Esophagus mucosa (tissue), 1 donor: Measurements from ENCODE around the gene GTF3C5. TPM values are rescaled to one million over a fixed set of nuclear protein-coding genes. Genes with fewer than 3 reads are reported as not detected.
A peak's percentile ranks its signal among the peaks of the same experiment; 100 is the strongest.

Experiments used
- ATAC-seq: fragments of 200-7000 bp; cut with Tn5 transposase; one replicate; pipeline ENCODE4 v1.9.1; 2020
- total RNA-seq: library from RNA; stranded (reverse); gene quantifications from one replicate; pipeline ENCODE4 v1.2.4, GENCODE V29; 2023
- donor health status: DM: yes; HTN: yes; CAD: no.

Gene GTF3C5
- total RNA-seq, 1 donor from 2014 or later = 33.6 TPM

DNA sequence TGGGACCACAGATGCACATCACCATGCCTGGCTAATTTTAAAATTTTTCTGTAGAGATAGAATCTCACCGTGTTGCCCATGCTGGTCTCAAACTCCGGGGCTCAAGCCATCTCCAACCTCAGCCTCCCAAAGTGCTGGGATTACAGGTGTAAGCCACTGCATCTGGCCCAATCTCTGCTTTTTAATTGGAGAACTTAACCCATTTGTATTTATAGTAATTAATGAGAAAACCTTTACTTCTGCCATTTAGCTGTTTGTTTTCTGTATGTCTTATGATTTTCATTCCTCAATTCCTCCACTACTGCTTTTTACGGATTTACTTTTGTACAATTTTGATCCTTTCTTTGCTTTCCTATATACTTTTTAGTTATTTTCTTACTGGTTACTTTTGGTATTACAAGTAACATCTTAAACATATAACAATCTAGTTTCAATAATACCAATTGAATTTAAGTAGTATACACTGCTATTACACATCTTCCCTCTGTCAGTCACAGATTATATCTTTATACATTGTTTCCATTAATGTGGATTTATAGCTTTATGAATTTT lies 64.1 kb downstream of the GTF3C5 start:
- no peak for ATAC-seq

DNA sequence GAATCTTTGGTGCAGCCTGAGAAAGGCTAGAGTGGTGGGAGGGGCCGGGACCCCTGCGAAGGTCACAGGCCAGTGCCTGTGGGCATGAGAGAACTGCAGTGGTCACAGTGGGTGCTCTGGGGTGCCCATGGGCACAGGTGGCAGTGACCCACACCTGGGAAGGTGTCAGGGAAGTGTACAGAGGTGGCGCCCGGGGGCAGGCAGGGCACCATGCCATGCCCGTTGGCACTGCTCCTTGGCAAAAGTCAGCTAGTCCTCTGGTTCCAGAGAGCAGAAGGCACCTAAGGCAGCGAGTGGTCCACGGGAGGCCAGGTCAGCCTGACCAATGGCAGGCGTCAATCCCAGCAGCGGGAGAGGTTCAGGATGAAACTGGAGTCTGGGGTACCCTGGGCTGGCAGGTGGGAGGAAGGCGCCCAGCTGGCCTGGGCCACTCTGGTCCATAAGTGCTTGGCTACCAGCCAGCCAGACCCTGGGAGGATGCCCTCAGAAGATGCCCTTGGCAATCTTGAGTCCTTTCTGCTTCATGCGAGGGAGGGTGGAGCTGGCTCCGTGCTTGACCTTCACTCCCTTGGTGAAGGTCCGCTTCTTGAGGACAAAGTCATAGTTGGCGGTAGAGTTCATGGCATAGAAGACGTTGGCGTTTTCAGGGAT lies 67.4 kb downstream of the GTF3C5 start:
- peak; percentile 4 for ATAC-seq

DNA sequence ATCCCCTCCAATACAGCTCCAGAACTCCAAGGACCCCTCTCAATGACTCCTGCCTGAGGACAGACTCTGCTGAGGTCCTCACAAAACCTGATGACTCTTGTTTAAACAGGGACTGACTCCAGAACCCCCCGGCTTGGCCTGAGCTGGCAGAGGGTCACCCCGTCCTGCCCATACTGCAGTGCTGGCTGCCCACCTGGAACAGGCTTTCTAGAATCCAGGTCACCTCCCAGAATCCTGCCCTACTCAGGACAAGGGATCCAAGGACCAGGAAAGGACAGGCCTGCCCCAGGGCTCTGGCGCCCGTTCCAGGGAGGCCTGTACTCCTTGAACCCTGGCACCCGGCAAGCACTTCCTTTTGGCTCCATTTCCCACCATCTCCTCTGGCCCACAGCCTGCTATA lies 68.1 kb downstream of the GTF3C5 start:
- no peak for ATAC-seq

DNA sequence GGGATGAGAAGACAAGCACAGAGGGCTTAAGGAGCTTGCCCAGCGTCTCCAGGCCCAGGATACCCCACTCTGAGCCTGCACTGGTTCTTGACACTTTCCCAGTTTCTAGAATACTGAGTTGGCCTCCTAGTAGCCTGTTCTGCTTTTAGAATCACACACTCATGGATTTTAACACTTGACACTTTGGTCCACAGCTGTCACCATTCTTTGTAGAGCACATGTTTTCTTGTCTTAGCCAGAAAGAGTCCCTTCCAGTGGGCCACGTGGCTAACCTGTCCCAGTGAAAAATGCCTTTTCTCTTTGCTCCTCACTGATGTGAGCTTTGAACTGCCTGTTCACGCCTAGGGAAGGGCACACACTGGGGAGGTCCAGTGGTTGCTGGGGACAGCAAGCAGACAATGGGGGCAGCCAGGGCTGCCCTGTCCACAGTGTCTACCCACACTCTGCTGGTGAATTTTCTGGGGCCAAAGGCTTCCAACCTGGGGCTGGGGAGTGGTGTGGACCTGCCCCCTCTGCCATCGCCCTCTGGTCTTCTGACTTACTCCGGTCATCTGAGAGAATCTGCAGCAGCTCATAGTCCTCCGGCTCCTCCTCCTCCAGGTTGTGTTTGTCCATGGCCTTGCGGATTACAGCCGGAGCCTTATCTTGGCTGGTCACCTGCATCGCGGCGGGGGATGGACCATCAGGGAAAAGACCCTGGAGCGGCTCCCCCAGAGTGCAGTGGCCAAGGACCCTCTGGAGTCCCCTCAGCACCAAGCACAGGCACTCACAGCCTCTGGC lies 69.1 kb downstream of the GTF3C5 start:
- ATAC-seq = no peak

DNA sequence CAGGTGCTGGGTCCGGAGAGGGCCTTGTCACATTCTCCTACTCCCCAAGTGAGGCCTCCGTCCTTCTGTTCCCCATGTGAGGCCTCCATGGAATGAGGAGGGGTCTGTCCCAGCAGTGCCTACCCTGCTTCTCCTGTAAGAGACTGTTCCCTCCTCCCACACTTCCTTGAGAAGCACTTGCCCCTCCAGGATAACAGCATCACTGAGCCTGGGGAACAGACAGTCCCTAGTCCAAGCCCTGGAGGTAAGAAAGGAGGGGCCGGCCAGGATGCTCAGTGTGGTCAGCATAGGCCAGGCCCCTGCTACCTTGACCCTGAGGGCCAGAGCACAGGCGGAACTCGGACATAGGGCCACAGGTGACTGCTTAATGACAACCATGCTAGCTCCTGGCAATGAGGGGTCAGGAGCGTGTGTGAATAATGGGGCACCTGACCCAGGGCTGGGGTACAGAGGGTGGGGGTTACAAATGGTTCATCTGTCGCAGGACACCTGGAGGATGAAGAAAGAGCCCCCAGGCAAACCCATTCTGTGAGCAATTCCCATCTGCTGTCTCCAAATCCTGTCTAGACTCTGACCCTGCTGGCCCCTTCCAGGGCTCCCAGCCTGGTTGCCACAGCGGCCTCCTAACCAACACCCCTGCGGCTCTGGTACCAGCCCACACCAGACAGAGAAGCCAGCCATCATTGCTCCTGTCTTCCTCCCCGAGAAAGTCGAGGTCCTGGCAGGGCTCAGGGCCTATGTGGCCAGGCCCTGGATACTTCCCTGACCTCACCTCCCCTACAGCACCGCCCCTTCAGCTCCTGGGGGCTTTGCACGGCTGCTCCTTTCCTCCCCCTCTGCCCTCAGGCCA lies 69.9 kb downstream of the GTF3C5 start:
- no peak for ATAC-seq

DNA sequence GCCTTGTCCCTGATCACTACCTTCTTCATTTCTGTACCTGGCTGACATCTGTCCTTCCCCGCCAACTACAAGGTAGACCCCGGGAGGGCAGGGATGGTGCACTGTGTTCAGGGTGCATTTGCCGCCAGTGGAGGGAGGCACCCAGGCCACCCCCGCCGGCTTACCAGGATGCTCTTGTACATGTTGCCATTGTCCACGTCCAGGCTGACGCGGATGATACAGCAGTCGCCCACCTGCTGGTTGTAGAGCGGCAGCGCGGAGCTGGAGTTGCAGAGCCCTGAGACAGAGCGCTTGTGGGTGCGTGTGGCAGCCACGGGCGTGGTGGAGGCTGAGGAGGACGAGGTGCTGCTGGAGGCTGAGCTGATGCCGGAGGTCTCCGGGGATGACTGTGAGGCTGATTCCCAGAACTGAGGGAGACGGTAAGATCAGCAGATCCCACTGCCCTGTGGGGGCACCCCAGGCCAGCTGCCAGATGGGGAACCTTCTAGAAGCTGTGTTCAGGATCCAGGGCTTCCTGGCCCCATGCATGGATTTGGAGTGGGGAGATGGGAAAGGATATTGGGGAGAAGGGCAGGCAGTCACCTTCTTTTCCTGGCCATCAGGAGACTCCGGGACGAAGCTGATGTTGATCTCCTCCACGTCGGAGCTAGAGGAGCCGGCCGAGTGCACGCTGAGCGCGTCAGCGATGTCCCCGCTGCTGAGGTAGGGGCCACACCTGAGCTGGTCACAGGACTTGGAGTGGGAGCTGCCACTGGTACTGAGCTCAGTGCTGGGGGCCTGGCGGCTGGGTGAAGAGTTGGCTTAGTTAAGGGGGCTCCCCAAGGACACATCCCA lies 70.8 kb downstream of the GTF3C5 start:
- no peak for ATAC-seq

DNA sequence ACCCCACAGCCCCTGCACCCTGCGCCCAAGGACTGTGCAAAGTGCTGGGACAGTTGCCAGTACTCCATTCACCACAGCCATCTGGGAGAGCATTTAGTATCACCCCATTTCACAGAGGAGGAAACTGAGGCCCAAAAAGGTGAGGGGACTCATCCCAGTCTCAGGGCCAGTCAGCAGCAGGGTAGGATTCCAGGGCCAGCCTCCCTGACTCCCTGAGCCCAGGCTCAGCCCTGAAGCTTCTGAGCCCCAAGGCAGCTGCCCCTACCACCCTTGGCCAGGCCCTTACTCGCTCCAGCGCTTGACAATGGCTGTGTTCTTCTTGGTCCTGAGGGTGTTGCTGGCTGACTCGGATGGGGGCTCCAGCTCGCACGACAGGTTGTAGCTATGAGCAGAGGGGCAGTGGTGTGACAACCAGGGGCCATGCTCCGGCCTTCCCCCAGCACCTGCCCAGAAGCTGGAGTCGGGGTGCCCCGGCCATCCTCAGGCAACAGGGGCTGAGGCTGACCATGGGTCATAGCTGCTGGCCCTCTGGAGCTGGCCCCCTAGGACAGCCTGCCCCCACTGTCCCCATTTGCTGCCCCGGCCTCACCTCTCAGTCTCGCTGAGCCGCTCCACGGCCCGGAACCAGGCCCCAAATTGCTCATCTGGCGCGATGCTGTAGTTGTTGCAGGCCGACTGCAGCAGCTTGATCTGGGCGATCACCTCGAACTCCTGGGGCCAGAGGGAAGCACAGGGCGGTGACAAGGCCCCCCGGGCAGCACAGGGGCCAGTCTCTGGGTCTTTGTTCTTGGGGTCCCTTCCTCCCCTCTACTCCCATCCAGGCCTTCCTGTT lies 71.6 kb downstream of the GTF3C5 start:
- no peak for ATAC-seq

DNA sequence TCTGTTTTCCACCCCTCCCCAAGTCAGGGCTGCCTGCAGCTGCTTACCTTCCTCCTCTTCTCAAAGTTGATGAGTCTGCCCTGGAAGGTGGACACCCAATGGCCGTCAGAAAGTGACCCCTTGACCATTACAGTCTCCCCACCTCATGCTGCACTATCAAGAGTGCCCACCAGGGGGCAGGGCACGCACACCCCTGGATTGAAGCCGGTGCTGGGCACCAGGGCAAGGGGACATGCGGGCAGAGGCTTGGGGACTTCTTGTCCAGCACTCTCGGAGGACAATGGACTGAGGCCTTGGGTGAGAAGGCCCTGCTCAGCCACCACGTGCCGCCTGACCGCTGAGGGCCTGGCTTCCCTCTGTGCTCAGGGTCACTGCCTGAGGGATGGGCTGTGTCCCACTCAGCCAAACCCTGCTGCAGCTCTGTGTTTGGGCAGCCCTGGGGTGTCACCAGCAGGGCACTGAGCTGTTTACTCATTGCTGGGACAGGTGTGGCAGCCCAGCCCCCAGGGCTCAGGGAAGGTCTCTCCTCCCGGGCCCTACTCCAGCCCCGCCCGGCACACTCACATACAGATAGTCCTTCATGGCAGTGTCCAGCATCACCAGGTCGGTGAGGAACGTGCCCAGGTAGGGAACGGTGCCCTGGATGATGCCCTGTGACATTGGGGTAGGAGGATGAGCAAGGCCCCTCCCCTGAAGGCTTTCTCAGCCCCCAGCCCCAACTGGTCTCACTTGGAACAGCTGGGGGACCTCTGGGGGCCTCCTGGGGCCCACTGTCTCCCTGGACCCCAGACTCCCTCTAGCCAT lies 72.6 kb downstream of the GTF3C5 start:
- peak; percentile 78 for ATAC-seq

DNA sequence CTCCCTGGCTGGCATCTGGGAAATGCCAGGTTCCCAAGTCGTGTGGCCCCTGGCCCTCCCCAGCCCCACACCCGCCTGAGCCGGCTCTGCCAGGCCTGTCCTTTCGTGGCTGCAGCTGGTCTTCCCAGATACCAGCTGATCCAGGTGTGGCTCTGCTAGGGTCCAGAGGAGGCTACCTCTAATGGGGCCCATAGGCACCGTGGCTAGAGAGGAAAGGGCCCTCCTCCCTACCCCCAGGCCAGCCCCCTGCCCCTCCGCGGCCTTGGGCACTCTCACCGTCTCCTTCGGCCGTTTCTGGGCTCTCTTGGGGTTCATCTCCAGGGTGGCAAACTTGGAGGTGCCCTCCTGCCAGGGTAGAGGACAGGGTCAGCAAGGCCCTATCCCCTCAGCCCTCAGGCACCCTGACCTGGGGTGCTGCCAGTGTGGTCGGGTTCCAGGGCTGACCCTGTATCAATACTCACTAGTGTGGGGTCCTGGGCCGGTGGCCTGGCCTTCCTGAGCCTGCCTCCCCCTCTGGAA lies 73.2 kb downstream of the GTF3C5 start:
- no peak for ATAC-seq

DNA sequence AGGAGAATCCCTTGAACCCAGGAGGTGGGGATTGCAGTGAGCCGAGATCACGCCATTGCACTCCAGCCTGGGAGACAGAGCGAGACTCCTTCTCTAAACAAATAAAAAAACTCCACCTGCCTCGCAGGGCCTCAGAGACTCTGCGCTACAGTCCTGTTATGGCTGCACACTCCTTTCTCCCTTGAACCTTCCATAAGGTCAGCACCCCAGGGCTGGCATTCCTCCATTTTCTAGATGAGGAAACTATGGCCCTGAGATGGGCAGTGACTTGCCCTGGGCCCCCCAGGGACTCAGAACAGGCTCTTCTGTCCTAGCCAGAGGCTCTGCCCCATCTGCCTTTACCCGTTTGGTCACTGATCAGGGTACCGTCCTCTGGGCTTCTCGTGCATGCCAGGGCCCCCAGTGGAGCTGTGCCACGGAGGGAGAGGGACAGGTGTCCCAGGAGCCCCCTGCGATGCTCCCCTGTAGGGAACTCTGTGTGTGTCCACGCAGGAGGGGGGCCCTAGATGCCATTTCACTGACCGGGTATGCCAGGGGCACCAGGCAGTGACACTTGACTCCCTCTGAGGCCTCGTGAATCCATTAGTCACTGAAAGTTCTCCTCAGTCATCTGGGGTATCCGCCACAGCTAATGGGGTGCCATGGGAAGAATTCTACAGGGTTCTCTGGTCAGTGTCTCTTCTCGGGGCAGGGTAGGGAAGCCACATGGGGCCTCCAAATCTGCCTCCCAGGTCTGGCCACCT lies 74.1 kb downstream of the GTF3C5 start:
- ATAC-seq = no peak

DNA sequence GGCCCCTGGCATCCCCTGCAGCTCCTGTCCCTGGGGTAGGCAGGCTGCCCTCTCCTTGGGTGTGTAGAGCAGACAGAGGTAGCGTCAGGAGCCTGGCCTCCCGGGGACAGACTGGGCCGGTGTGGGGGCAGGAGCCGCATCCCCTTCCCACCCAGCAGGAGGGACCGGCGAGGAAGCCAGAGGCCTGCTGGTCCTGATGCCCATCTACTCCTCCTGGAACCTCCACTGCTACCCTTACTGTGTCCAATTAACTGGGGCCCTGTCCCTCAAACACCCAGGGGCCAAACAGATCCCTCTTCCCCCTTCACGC lies 74.6 kb downstream of the GTF3C5 start:
- no peak for ATAC-seq

DNA sequence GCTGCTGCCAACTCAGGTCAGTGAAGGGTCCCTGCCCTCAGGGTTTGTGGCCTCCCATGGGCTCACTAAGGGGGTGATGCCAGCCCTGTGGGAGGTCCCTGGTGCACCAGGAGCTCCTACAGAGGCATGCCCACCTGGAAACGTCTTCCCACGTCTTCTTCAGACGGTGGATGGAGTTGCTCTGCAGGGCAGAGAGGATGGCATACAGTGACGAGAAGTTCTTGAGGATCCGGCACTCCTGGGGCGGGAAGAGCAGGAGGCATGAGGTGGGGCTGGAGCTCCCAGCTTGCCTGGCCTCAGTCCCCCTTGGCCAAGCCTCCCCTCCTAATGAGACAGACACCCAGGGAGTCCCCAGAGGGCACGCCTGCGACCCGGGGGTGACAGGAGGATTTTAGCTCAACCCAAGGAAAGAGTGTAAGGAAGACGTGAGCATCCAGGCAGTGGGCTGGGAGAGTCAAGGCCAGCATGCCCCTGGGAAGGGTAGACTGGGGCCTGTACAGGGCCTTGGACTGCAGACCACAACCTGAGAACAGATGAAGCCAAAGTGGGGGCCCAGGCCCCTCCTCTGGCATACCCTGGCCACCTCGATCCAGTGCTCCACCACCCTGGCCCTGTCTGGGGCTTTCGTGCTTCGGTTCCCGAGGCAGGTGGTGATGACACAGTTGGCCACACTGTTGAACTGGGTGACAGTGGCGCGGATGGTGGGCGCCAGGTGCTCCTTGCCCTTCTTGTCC lies 75.9 kb downstream of the GTF3C5 start:
- ATAC-seq = no peak

DNA sequence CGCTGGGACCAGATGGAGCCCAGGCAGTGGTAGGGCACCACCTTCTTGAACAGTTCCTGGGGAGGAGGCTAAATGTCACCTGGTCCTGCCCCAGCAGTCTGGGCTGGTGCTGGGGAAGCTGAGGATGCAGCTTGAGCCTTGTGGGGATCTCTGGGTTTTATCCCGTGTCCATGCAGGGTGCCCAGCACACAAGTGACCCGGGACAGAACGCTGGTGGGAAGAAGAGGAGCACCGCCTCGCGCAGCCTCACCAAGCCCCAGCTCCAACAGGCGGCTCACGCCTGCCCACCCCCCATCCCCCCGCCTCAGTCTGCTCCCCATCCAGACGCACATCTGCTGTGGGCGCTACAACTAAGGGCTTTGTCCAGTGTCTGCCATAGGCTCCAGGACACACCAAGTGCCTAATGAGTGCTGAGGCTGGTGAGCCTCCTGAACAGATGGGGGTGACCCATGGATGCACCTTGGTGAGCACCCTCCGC lies 76.5 kb downstream of the GTF3C5 start:
- ATAC-seq = no peak

Other genes with a start within 250 kb of the GTF3C5 start
- gene AK8, start 152.7 kb upstream of the GTF3C5 start, total RNA-seq = 1.7 TPM
- gene SPACA9, start 152.1 kb upstream of the GTF3C5 start, total RNA-seq = 11.2 TPM
- 22.6 TPM for gene TSC1, start 86.4 kb upstream of the GTF3C5 start, total RNA-seq
- gene GFI1B, start 52.3 kb upstream of the GTF3C5 start, total RNA-seq = not detected
- 2.4 TPM for gene CEL, start 31.0 kb downstream of the GTF3C5 start, total RNA-seq
- gene RALGDS, start 90.2 kb downstream of the GTF3C5 start, total RNA-seq = 35.0 TPM
- 2.0 TPM for gene GBGT1, start 132.9 kb downstream of the GTF3C5 start, total RNA-seq
- not detected for gene OBP2B, start 178.3 kb downstream of the GTF3C5 start, total RNA-seq
- 7.3 TPM for gene ABO, start 244.2 kb downstream of the GTF3C5 start, total RNA-seq